Small intestine (tissue), 16 donors: ENCODE data around the gene EPB41L2. TPM values are rescaled to one million over a fixed set of nuclear protein-coding genes. Genes with fewer than 3 reads are reported as not detected.

Experiments
- DNase-seq, 2 donors: peaks; one replicate each; pipeline versions ENCODE4 v3.0.0 to v3.0.0-alpha.2; 2013
- FAIRE-seq: peaks from 2 replicates; lab custom pipeline; 2012; peaks lifted over from hg19 to GRCh38; lab: Jason Lieb, UNC
- H3K27ac ChIP-seq, 3 donors: one replicate each; pipeline ENCODE4 v1.5.1; 2013; ENCODE audit warnings: low read length in 2 of 3, mild to moderate bottlenecking in 2 of 3, control low read depth in 1 of 3, inconsistent platforms in 1 of 3, low read depth in 1 of 3, moderate library complexity in 1 of 3
- H3K27me3 ChIP-seq, 3 donors: one replicate each; pipeline ENCODE4 v1.6.1; 2013; ENCODE audit warnings: low read length in 3 of 3, inconsistent platforms in 1 of 3; ENCODE audit not compliant: control insufficient read depth in 3 of 3, insufficient read depth in 3 of 3
- H3K36me3 ChIP-seq, 3 donors: one replicate each; pipeline ENCODE4 v1.6.1; 2013; ENCODE audit warnings: low read length in 3 of 3, inconsistent platforms in 1 of 3, low read depth in 1 of 3, mild to moderate bottlenecking in 1 of 3, moderate library complexity in 1 of 3; ENCODE audit not compliant: control insufficient read depth in 3 of 3, insufficient read depth in 2 of 3
- H3K4me1 ChIP-seq, 3 donors: one replicate each; pipeline ENCODE4 v1.6.1; 2013; ENCODE audit warnings: low read length in 2 of 3, inconsistent platforms in 1 of 3, low read depth in 1 of 3, mild to moderate bottlenecking in 1 of 3, moderate library complexity in 1 of 3; ENCODE audit not compliant: control insufficient read depth in 3 of 3, insufficient read depth in 2 of 3
- H3K4me3 ChIP-seq, 3 donors: one replicate each; pipeline ENCODE4 v1.5.1; 2013; ENCODE audit warnings: low read length in 3 of 3, control low read depth in 1 of 3, inconsistent platforms in 1 of 3, low read depth in 1 of 3, mild to moderate bottlenecking in 1 of 3, moderate library complexity in 1 of 3
- H3K9me3 ChIP-seq, 2 donors: one replicate each; pipeline ENCODE4 v1.6.1; 2013; ENCODE audit warnings: low read depth in 1 of 2, low read length in 1 of 2; ENCODE audit not compliant: control insufficient read depth in 2 of 2, insufficient read depth in 1 of 2
- WGBS, 3 donors: extraction: QIAGEN DNeasy Blood & Tissue Kit; methylation state at CpG; one replicate each; pipeline ENCODE4 v1.1.7; 2013; 5-methylcytosine and 5-hydroxymethylcytosine counted together
- long read RNA-seq, 10 donors: transcript quantifications; one replicate each; lab custom pipeline, GENCODE V29; 2026
- polyA plus RNA-seq, 4 donors: library from polyadenylated mRNA; stranded (reverse) in 3 of 4; unstranded in 1 of 4; fragments of 200-250 nt in 3 of 4; fragments of 120-200 nt in 1 of 4; gene quantifications; one replicate each; pipeline versions ENCODE4 v1.2.1 to v1.2.3, GENCODE V29; 2013
- donor health status: healthy with polysubstance abuse.
- donor health status: control.
- donor health status: control.
- donor health status: Bipolar disorder and iron deficiency.
- donor health status: healthy.

The EPB41L2 gene
- 10 to 100 TPM; 14.8 to 63.0 (median 31.1) TPM for polyA plus RNA-seq
- long read RNA-seq, donor 1, full-length matches to known transcripts = 13 of 28 reads
- long read RNA-seq, donor 1, partial matches to known transcripts = 15 of 28 reads
- long read RNA-seq, donor 1, other reads (novel, unspliced or antisense) = 0 of 28 reads
- long read RNA-seq, donor 2, full-length matches to known transcripts = 4 of 4 reads
- long read RNA-seq, donor 2, partial matches to known transcripts = 0 of 4 reads
- long read RNA-seq, donor 2, other reads (novel, unspliced or antisense) = 0 of 4 reads
- long read RNA-seq, donor 3, transcript EPB41L2-213 (2 exons, 424 nt) = major isoform, 8 of 11 reads
- long read RNA-seq, donor 3, partial matches to known transcripts = 0 of 11 reads
- long read RNA-seq, donor 3, other reads (novel, unspliced or antisense) = 0 of 11 reads
- long read RNA-seq, donor 4, partial matches to known transcripts = 0 of 1 reads
- long read RNA-seq, donor 4, other reads (novel, unspliced or antisense) = 0 of 1 reads
- long read RNA-seq, donor 5, partial matches to known transcripts = 0 of 1 reads
- long read RNA-seq, donor 5, other reads (novel, unspliced or antisense) = 0 of 1 reads
- long read RNA-seq, donor 6, full-length matches to known transcripts = 4 of 4 reads
- long read RNA-seq, donor 6, partial matches to known transcripts = 0 of 4 reads
- long read RNA-seq, donor 6, other reads (novel, unspliced or antisense) = 0 of 4 reads
- long read RNA-seq, donor 7, full-length matches to known transcripts = 11 of 17 reads
- long read RNA-seq, donor 7, partial matches to known transcripts = 6 of 17 reads
- long read RNA-seq, donor 7, other reads (novel, unspliced or antisense) = 0 of 17 reads
- long read RNA-seq, donor 8, partial matches to known transcripts = 16 of 18 reads
- long read RNA-seq, donor 8, other reads (novel, unspliced or antisense) = 0 of 18 reads
- long read RNA-seq, donor 9, partial matches to known transcripts = 0 of 1 reads
- long read RNA-seq, donor 9, other reads (novel, unspliced or antisense) = 0 of 1 reads
- long read RNA-seq, donor 10, full-length matches to known transcripts = 14 of 30 reads
- long read RNA-seq, donor 10, partial matches to known transcripts = 16 of 30 reads
- long read RNA-seq, donor 10, other reads (novel, unspliced or antisense) = 0 of 30 reads

DNA sequence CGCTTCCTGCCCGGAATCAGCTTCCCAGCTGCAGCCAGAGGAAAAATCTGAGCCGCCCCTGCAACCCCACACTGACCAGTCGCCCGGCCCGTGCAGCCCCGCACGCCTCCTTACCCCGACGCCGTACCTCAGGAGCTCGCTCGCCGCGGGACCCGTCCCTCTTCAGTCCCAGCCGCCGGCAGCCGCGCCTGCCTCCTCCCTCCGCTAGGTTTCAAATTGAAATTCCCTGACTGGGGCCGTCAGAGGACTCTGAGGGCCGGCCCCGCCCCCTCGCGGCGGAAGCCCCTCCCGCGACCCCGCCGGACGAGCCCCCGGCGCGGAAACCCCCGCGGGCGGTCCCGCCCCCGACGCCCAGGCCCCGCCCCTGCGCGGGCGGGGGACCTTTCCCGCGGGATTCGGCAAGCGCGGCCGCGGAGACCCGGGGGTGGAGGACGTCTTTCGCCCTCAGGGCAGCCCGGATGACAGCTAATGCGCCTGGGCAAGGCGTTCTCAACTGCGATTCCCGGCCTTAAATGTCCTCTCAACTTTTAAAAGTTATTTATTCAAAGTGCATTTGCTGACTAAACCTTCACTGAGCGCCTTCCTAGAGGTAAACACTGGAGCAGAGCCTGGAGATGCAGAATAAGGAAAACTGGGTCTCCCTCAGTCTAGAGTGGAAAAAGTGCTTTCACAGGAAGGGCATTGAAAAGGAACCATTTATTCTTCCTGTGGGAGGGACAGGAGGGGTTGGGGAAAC is at the start of gene EPB41L2:
EPB41L2 (minus strand) TSS at position 218 of the 736 bp plus-strand sequence. CDS start 106,760 bp downstream, outside the sequence.
- Histone ChIP-seq H3K27ac (peak within 1 kb of the TSS; percentile 42 to 92 (median 88)), H3K4me3 (peak within 1 kb of the TSS; percentile 88 to 98 (median 98)), H3K4me1 (peaks cover 0 to 19% (median 4%) of the 10 kb centered on the region in 3 donors), H3K27me3 (no peaks in the 10 kb centered on the region), H3K36me3 (no peaks in the 10 kb centered on the region), H3K9me3 (no peaks in the 10 kb centered on the region)
- FAIRE-seq (no peak), DNase-seq (peak; percentile 77 to 93)
- WGBS, 3 donors = 1% methylated on average over 51 to 61 of the region's 61 CpGs

DNA sequence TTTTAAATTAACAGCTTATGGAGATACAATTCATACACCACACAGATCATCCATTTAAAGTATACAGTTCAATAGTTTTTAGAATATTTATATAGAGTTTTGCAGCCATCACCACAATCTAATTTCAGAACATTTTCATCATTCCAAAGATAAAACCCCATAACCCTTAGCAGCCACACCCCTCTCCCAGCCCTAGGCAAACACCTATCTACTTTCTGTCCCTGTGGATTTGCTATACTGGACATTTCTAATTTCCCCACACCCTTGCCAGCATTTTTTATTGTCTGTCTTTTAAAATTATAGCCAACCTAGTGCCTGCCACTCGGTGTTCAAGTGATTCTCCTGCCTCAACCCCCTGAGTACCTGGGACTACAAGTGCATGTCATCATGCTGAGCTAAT is 49.2 kb upstream of the EPB41L2 start:
- Histone ChIP-seq H3K4me3 (no peak overlapping the region), H3K9me3 (no peaks in the 10 kb centered on the region), H3K4me1 (peaks cover 0 to 3% (median 0%) of the 10 kb centered on the region in 3 donors), H3K27ac (no peak overlapping the region), H3K36me3 (no peaks in the 10 kb centered on the region), H3K27me3 (no peaks in the 10 kb centered on the region)
- DNase-seq (no peak), FAIRE-seq (no peak)
- 30 to 60% (median 33%) methylated on average over 1 of the region's 1 CpG for WGBS, 3 donors

DNA sequence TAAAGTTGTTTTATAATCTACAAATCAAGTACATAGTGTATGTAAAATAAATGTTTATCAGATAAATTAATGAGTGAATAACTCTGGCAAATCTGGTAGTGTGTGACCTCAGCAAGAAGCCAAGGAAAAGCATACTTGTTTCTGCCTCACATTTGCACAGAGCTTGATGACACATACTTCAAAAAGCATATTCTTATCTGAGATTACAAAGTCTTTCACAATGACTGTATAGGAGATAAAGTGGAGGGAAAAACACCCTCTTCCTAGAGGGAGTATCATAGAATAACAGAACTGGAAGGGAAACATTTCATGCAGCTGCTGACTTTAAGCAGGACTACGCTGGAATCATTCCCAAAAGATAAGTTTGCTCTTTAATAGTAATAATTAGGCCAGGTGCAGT is 44.1 kb upstream of the EPB41L2 start:
- FAIRE-seq (peak; percentile 55), DNase-seq (peak; percentile 58 to 86)

DNA sequence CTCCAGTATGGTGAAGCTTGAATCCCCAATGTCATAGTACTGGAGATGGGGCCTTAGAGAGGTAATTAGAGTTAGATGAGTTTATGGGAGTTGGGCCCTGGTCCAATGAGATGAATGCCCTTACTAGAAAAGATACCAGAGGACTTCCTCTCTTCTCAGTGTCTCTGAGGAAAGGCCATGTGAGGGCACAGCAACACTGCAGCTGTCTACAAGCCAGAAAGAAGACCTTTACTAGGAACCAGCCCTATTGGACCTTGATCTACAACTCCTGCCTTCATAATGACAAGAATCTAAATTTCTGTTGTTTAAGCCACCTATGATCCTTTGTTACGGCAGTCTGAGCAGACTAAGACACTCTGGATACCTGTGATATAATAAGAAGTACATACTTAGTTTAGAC is 40.9 kb upstream of the EPB41L2 start:
- no peak for FAIRE-seq
- H3K27ac ChIP-seq = no peak overlapping the region
- H3K36me3 ChIP-seq = no peaks in the 10 kb centered on the region
- no peak overlapping the region for H3K4me3 ChIP-seq
- no peaks in the 10 kb centered on the region for H3K27me3 ChIP-seq
- 0 to 64% (median 21%) methylated on average over 1 of the region's 1 CpG for WGBS, 3 donors
- DNase-seq = peak; percentile 30 to 43
- H3K4me1 ChIP-seq = peaks cover 0 to 12% (median 2%) of the 10 kb centered on the region in 3 donors
- no peaks in the 10 kb centered on the region for H3K9me3 ChIP-seq

More for the DNA sequence above, 44.1 kb upstream of the EPB41L2 start:
- Histone ChIP-seq H3K4me1 (peaks cover 0 to 10% (median 2%) of the 10 kb centered on the region in 3 donors), H3K4me3 (no peak overlapping the region), H3K36me3 (no peaks in the 10 kb centered on the region), H3K9me3 (no peaks in the 10 kb centered on the region), H3K27me3 (no peaks in the 10 kb centered on the region), H3K27ac (no peak overlapping the region)
- WGBS, 3 donors = 4 to 53% (median 29%) methylated on average over 1 of the region's 1 CpG

DNA sequence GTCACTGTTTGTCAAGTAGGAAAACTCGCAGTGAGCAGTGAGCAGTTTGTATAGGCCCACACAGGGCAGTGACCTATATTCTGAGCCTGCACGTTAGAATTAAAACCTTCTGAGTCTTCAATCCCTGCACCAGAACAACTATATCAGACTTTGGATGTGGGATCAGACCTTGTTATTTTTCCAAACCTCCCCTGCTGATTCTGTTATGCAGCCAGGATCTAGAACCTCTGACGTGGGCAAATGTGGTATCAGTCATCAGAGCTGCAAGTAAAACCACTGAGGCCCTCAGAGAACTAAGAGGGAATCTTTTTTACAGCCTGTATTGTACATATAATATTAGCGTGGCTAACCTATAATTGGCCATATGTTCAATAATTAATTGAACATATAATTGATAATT is 40.3 kb upstream of the EPB41L2 start:
- H3K27ac ChIP-seq = no peak overlapping the region
- no peaks in the 10 kb centered on the region for H3K27me3 ChIP-seq
- peaks cover 0 to 12% (median 2%) of the 10 kb centered on the region in 3 donors for H3K4me1 ChIP-seq
- DNase-seq (no peak), FAIRE-seq (no peak)
- no peaks in the 10 kb centered on the region for H3K9me3 ChIP-seq
- H3K4me3 ChIP-seq = no peak overlapping the region
- no peaks in the 10 kb centered on the region for H3K36me3 ChIP-seq
- WGBS, 3 donors = 40 to 70% (median 61%) methylated on average over 4 of the region's 4 CpGs

DNA sequence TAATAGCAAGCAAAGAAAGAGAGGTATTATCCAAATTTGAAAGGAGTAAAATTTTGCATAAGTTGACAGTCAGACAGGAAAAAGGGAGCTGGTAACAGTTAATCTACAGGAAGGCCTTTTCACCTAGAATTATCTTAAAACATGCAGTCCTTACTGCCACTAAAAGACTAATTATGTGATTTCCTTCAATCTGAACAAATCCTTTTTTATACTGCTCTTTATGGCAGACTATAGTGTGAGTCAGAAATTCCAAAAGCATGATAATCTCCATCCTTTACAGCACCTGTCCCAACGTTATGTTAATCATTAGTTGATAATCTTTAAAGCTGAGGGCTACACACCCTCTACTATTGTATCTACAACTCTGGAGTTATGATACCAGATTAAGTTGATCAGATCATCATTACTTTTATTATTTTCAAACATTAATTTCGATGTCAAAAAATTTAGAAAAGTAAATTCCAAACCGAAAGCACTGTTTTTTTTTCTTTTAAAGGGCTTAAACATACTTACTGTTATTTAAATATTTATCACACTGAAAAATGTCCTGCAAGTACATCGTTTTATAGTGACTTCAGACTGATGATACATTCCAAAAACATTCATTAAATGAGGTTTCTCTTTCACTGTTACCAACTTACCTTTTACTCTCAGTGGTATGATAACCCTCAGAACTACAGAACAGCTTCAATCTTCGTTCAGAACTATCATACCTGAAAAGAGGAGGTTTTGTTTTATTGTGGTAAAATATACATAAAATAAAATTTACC is 39.1 kb upstream of the EPB41L2 start:
- peaks cover 0 to 12% (median 2%) of the 10 kb centered on the region in 3 donors for H3K4me1 ChIP-seq
- FAIRE-seq (peak; percentile 33), DNase-seq (peak; percentile 58 to 74)
- H3K27me3 ChIP-seq = no peaks in the 10 kb centered on the region
- WGBS, 3 donors = 11 to 41% (median 20%) methylated on average over 5 of the region's 5 CpGs
- no peaks in the 10 kb centered on the region for H3K36me3 ChIP-seq
- H3K4me3 ChIP-seq = no peak overlapping the region
- no peaks in the 10 kb centered on the region for H3K9me3 ChIP-seq
- no peak overlapping the region for H3K27ac ChIP-seq

DNA sequence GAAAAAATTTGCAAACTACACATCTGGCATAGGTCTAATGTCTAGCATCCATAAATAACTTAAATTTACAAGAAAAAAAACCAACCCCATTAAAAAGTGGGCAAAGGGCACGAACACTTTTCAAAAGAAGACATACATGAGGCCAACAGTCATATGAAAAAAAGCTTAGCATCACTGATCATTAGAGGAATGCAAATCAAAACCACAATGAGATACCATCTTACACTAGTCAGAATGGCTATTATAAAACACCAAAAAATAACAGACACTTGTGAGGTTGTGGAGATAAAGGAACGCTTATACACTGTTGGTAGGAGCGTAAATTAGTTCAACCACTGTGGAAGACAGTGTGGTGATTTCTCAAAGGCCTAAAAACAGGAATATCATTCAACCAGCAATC is 33.7 kb upstream of the EPB41L2 start:
- FAIRE-seq = no peak
- WGBS, 3 donors = 89 to 90% (median 90%) methylated on average over 3 of the region's 3 CpGs
- no peak overlapping the region for H3K4me3 ChIP-seq
- peaks cover 0 to under 1% (median 0%) of the 10 kb centered on the region in 3 donors for H3K4me1 ChIP-seq
- peaks cover 0 to 9% of the 10 kb centered on the region in 2 donors for H3K9me3 ChIP-seq
- no peak overlapping the region for H3K27ac ChIP-seq
- H3K27me3 ChIP-seq = no peaks in the 10 kb centered on the region
- no peak for DNase-seq
- H3K36me3 ChIP-seq = no peaks in the 10 kb centered on the region
